HG02970 (cell line): ENCODE measurements around the gene AMDHD2.

Experiments used
- ATAC-seq: cut with Tn5 transposase; IDR thresholded peaks from one replicate; pipeline ENCODE4 v1.9.1; 2021; ENCODE audit warnings: mild to moderate bottlenecking, moderate library complexity, moderate number of reproducible peaks; ENCODE audit not compliant: unreplicated experiment, low FRiP score

The AMDHD2 gene

DNA sequence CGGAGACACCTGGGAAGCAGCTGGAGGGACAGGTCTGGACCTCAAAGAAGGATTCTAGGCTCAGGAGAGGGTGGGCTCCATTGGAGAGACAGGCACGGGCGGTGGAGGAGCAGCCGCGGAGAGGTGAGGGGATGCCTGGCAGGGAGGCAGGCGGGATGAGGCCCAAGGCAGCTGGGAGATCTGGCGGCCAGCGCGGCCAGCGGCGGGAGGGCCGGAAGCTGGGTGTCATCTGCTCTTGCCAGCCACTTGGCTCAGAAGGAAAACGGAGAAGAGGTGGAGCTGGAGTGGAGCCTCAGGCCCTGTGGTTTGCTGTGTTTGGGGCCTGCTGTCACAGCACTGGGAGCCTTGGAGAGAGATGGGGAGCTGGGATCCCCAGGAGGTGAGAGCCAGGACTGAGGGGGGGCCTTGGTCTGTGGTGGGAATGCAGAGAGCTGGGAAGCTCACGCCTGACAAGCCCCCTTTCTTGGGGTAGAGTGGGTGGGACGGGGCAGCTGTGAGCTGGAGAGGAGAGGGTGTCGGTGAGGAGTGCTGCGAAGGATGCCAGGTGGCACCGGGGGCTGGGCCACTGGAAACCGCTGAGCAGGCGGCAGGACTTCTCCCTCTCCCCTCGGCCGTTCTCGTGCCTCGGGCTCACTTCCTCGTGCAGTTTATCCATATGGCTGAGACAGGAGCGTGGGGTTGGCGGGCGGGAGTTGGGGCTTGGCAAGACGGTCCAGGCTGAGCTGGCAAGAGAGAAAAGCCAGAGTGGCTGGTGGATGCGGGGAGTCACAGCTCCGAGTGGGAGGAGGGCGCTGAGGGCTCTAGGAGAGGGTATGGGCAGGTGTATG is 37.2 kb upstream of the AMDHD2 start:
- no peak for ATAC-seq

DNA sequence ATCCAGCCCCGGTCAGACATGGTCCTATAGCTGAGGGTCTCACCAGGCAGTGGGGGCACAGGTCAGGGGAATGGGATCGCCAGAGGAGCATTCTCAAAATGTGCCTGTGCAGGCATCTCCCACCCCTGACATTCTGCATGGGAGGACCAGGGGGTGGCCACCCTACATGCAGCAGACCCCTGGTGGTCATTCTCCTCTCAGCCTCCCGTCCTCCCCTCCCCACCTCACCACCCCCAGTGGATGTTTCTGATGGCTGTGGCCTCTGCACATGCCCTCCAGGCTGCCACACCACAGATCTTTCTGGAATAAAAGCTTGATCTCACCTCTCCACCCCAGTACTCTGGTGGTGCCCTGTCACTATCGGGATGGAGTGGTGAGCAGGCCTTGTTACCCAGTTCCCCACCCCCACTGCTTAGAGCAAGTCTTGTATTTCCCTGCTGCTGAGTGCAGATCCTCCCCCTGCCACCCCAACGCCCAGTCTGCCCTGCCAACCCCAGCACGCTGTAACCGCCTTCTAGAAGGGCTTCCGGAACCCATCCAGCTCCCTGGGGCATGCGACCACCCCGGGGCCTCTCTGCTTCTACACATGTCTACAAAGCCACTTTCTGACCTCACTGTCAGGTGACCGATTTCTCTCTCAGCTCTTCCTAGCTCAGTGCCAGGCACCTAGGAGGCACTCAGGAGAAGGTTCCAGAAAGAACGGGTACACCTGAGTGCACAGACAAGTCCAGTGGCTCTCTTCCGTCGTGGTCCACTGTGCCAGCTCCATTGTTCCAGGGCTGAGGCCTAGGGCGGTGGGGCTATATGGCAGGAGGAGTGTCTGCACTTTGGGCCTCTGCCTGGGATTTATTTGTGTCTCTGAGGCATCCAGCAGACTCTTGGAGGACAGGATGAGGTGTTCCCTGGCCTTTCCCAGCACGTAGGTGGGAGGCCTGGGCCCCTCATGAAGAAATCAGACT is 36.0 kb upstream of the AMDHD2 start:
- no peak for ATAC-seq

DNA sequence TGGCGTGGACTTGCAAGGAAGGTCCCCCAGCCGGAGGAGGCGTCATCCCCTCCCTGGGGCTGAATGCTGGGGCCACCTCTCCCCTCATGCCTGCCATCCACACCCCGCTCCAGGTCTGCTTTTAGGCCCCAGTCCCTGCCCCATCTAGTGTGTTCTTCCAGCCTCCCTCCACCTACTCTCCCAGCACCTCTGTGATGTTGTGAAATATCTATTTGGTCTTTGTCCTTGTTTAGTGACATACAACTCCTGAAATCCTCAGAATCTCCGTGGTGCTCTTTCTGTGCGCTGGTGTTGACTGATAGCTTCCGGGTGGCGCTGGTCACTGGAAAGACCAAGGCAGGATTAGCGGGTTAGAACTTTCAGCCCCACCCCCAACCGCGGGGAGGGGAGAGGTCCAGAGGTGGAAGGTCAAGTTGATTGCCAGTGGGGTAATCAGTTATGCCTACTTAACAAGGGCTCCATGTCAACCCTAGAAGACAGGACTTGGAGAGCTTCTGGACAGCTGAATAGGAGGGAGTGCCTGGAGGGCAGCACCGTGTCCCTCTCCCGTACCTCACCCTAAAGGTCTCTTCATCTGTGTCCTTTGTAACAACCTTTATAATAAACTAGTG is 35.2 kb upstream of the AMDHD2 start:
- ATAC-seq, result no peak

DNA sequence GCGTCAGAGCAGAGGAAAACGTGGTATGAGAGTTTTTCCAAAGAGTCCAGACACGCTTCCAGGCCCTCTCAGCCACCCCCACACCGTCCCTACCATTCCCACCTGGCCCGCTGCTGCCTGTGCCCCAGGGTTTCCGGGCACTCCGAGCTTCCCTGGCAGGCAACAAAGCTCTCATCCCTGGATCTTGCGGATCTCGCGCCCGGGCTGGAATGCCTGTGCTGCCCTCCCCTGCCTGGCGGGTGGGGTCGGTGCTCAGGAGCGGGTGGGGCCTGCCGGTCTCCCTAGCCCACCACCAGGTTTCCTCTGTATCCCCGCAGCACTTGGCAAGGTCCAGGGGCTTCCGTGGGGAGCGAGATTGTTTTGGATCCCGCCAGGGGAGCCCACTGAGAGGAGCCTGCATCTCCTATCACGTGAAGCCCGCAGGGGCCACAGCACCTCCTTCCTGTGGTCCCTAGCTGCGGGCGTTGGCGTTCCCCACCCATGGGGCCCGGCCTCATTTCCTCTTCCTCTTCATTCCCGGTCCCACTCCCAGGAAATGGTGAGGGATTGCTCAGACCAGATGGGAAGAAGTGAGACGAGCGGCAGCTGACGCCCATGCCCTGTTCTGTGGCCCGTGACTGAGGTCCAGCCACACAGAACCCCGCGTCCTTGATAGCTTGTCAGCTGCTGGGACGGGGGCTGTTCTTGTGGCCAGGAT is 34.2 kb upstream of the AMDHD2 start:
- ATAC-seq, result no peak

DNA sequence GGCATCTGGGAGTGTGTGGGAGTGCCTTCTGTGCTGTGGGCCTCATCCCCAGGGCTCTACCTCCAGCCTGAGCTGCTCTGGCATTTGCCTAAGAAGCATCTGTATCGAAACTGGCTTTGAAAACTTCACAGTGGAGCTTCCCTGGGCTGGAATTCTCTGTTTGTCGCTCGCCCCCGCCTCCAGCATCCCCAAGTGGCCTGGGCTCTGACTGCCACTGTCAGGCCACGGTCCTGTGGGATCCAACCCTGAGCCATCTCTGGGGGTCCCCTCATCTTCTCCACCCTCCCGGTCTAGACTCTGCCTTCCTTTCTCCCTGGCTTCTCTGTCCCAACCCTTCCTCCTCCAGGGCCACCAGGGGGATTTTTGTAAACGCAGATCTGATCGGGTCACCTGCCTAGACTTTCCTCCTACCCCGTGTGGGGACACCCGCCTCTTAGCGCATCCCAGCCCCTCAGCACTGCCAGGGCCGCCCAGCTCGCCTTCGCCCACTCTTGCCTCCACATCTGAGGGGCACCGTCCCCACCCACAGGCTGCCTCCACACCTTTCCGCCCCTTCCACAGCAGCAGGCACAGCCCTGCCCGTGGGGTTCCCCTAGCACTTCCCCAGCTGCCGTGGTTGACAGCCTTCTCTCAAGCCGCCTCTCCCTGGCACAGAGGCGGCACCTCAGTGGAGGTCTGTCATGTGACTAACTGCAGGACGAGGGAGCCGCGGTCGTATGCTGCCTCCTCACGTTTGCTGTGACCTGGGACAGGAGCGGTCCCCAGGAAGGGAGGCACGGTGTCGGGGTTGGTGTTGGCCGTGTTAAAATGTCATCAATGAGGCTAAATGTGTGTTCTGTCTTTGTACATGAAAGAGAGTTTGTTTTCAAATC is 33.3 kb upstream of the AMDHD2 start:
- ATAC-seq, result no peak

DNA sequence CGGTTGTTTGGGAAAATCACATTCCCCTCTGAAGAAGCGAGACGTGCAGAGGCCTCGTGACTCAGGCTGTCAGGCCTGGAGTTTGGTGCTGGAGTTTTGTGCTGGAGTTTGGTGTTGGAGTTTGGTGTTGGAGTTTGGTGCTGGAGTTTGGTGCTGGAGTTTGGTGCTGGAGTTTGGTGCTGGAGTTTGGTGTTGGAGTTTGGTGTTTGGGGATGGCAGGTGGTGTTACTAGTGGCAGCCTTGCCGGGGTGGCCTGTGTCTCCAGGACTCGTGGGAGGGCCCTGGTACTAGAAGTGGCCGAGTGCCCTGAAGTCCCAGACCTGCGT is 32.7 kb upstream of the AMDHD2 start:
- no peak for ATAC-seq

DNA sequence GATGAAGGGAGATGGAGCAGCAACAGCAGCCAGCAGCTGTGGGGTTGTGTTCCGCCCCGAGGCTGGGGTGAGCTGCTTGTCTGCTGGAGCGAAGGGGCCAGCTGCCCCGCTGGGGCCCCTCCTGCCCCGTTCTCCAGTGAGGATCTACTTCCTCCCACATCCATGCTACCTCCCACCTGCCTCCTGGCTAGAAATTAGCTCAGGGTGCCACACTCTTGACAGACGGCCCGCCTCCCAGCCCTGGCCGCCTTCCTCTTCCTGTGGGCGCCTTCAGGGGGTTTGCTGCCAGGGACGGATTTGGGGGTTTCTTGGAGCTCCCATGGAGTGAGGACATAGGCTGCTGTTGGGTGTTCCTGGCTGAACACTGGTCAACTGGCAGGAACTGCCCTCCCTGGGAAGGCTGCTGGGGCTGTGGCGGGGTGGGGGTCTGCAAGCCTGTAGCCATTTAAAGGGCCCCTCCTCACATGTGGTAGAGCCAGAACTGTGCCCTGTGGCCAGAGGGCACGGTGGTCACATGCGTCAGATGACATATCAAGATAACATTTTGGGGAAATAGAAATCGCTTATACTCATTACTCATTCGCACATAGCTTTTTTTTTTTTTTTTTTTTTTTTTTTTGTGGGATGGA is 32.2 kb upstream of the AMDHD2 start:
- ATAC-seq, result no peak

DNA sequence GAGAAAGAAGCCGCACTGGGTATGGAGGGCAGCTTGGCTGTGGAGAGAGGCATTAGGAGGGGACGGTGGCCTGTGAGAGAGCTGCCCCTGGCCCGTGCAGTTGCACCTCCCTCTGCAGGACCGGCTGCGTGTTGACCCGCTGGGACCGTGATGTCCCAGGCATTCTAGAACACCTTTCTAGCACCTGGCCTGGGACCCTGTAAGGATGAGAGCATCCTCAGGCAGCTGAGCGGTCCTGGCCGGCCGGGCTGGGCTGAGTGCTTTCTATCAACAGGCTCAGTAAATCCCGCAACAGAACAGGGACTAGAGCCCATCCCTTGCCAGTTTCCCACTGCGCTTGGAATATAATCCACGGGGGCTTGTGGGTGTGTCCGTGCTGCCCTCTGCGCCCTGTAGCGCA is 30.6 kb upstream of the AMDHD2 start:
- ATAC-seq, result no peak

DNA sequence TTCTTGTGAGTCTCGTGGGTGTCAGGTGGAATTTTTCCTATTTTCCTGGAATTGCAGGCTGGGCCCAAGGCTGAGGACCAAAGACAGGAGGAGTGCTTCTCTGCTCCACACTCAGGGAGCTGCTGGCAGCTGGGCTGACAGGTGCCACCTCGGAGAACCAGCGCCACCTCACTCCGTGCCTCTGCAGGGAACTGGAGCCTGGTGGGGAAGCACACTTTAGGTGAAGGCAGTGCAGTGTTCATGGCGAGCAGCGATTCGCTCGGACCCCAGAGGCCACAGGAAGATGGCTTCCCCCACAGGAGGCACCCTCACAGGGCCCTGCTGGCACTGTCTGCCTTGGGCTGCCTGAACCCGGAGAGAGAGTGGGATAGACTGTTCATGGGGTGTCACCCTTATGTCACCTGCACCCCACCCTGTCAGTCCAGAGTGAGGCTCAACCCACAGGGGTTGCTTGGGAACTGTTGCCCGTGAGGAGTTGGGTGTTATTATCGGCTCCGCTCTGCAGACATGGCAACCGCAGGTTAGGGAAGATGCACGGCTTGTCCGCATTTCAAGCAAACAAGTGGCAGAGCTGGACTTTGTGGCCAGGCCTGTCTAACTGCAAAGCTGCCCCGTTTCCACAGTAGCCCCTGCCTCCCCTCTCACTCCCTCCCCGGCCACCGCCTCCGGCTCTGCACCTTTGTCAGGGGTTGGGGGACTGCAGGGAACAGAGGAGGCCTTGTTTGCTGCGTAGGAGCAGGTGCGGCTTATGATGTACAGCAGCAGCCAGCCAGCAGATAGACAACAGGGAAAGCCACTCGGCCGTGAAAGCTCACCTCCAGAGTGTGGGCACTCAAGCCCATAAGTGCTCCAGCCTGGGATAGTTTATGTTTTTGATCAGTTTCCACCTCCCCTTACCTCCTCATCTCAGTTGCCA is 29.7 kb upstream of the AMDHD2 start:
- no peak for ATAC-seq

DNA sequence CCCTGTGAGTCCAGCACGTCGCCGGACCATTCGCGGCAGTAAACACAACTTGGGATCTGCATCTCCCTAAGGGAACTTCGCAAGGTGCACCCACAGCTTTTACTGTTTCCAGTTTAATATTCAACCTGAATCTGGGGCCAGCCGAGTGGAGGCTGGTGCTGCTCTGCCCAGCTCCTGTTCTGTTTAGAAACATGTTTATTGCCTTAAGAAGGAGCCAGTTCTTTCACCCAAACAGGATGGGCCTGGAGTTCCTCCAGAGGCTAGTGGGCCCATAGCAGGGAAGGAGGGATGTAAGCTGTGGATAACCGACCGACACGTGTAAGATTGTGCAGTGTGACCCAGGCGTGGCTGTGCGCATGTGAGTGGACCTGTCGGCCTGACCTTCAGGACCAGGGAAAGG is 27.9 kb upstream of the AMDHD2 start:
- ATAC-seq, result no peak

DNA sequence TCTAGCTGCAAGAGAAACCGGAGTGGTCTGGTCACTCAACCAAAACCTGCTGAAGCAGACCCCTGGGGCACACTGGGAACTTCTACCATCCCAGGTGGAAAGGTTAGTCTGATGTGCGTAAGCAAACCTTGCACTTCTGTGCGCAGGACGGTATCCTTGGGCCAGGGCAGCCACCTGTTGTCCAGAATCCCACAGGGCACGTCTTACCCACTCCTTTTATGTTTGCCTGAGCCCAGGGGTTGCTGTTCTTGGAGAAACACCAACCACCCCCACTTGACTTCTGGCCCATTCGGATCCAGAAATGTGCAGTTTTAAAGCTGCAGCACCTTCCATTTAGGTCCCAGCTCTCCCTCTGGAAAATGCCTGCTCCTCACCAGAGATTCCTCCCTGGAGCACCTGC is 26.6 kb upstream of the AMDHD2 start:
- no peak for ATAC-seq

DNA sequence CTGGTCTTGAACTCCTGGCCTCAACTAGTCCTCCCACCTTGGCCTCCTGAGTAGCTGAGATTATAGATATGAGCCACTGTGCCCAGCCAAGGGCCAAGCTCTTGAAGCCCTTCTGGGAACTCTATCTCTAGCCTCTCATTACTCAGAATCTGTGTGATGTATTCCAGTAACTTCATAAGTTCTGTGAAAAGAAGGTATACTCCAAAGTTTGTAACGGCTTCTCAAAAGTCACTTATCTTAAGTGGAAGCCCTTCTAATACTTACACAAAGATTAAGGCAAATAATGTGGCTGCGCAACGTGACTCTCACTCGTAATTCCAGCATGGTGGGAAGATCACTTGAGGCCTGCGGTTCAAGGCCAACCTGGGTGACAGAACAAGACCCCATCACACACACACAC is 25.6 kb upstream of the AMDHD2 start:
- ATAC-seq, result no peak

DNA sequence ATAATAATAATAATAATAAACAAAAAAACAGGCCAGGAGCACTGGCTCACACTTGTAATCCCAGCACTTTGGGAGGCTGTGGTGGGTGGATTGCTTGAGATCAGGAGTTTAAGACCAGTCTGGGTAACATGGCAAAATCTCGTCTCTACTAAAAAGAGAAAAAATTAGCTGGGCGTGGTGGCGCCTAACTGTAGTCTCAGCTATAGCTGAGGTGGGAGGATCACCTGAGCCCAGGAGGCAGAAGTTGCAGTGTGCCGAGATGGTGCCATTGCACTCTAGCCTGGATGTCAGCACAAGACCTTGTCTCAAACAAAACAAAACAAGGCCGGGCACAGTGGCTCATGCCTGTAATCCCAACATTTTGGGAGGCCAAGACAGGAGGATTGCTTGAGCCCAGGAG is 25.1 kb upstream of the AMDHD2 start:
- no peak for ATAC-seq

DNA sequence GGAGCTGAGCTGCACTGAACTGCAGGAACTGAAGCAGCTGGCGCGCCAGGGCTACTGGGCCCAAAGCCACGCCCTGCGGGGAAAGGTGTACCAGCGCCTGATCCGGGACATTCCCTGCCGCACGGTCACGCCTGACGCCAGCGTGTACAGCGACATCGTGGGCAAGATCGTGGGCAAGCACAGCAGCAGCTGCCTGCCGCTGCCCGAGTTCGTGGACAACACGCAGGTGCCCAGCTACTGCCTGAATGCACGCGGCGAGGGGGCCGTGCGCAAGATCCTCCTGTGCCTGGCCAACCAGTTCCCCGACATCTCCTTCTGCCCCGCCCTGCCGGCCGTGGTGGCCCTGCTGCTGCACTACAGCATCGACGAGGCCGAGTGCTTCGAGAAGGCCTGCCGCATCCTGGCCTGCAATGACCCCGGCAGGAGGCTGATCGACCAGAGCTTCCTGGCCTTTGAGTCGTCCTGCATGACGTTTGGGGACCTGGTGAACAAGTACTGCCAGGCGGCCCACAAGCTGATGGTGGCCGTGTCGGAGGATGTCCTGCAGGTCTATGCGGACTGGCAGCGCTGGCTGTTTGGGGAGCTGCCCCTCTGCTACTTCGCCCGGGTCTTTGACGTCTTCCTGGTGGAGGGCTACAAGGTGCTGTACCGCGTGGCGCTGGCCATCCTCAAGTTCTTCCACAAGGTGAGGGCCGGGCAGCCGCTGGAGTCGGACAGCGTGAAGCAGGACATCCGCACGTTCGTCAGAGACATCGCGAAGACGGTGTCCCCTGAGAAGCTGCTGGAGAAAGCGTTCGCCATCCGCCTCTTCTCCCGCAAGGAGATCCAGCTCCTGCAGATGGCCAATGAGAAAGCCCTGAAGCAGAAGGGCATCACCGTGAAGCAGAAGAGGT is 23.7 kb upstream of the AMDHD2 start:
- ATAC-seq, result no peak

DNA sequence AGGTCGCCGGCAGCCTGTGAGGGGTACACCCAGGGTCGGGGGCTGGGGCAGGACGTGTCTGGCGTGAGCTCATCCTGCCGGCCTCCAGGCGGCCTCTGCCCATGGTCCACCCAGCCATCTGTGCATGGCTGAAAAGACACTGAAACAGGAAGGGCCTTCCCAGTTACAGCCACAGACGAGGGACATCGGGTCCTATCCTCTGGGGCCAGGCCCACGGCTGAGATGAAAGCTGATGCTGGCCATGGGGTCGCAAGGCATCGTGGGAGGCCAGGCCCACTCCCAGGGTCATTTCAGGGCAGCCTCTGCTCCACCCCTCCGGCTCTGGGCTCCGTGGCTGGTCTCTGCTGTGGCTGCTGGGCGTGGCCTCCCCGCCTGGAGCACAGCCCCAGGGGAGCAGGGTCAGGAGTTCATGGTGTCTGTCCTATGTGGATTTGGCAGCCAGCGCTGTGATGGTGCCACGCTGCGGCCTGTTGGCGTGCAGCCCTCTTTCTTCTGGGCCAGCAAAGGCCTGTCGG is 23.0 kb upstream of the AMDHD2 start:
- ATAC-seq, result no peak

DNA sequence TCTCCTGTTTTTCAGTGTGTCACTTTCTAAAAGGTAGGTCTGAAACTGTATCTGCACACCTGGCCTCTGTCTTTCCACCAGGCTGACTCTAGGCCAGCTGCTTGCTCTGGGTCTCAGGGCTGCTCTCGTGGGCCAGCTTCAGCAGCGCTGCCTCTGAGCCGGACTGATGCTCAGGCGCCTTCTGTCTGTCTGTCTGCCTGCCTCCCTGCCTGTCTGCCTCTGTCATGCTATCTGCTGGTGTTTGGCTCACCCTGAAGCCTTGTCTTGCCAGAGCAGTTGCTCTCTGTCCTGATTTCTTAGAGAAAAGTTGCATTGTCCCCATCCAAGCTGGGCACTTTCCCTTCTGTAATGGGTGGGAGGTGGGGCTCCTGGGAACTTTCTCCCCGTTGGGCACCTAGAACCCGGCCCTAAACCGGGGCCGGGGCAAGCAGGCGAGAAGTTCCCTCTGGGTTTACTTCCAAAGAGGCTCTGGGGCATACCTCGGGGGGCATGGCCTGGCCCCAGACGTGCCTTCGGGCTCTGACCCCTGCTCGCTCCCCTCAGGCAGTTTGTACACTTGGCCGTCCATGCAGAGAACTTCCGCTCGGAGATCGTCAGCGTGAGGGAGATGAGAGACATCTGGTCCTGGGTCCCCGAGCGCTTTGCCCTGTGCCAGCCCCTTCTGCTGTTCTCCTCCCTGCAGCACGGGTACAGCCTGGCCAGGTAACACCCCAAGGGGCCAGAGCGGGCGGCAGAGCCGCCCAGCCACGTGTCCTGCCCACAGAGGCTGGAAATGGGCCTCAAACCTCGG is 22.3 kb upstream of the AMDHD2 start:
- no peak for ATAC-seq
